A549 (cell line): ENCODE data around the gene TM4SF4. TPM values are rescaled to one million over a fixed set of nuclear protein-coding genes. Genes with fewer than 3 reads are reported as not detected.

Experiments used
- ATAC-seq, 2 experiments: fragments of 200-7000 bp in 1 of 2; fragments of >200 bp in 1 of 2; cut with Nextera tagmentation in 1 of 2; cut with Tn5 transposase in 1 of 2; 3 replicates each; pipeline versions ENCODE4 v1.8.0 to v1.9.1; 2018 to 2020; ENCODE audit warnings: mild to moderate bottlenecking in 1 of 2, moderate library complexity in 1 of 2
- CTCF ChIA-PET: fragments of 300-600 bp; sonication (Branson Sonifier 250); formaldehyde crosslinking; extraction: SDS; loops from one replicate; lab custom pipeline; 2021; ENCODE audit warnings: antibody characterized with exemption, inconsistent platforms; lab: Yijun Ruan, JAX
- POLR2A ChIA-PET: fragments of 350-600 bp; formaldehyde crosslinking; extraction: SDS; loops from one replicate; lab custom pipeline; 2021; ENCODE audit warnings: antibody characterized with exemption, inconsistent platforms; lab: Yijun Ruan, JAX
- DNase-seq, 2 experiments: peaks; one replicate each; pipeline versions ENCODE4 v3.0.0 to v3.0.0-alpha.2; 2011 to 2016; ENCODE audit warnings: low read depth in 1 of 2, low spot score in 1 of 2
- FAIRE-seq: peaks from 2 replicates; lab custom pipeline; 2011; peaks lifted over from hg19 to GRCh38; lab: Jason Lieb, UNC
- H3K27ac ChIP-seq, 2 experiments: fragments of >200 bp; sonication (Bioruptor Twin); formaldehyde crosslinking; 3 replicates each; pipeline ENCODE4 v1.5.1; 2016 to 2017
- H3K4me1 ChIP-seq: fragments of >200 bp; sonication (Bioruptor Twin); formaldehyde crosslinking; 3 replicates; pipeline ENCODE4 v1.6.1; 2016
- H3K4me2 ChIP-seq: fragments of >200 bp; sonication (Bioruptor Twin); formaldehyde crosslinking; 3 replicates; pipeline ENCODE4 v1.6.1; 2016
- H3K4me3 ChIP-seq: fragments of >200 bp; sonication (Bioruptor Twin); formaldehyde crosslinking; 3 replicates; pipeline ENCODE4 v1.5.1; 2016
- H3K9me3 ChIP-seq: fragments of >200 bp; sonication (Bioruptor Twin); formaldehyde crosslinking; 3 replicates; pipeline ENCODE4 v1.6.1; 2016
- CBX8 ChIP-seq: fragments of 200-600 bp; sonication (generic); IDR thresholded peaks from 2 replicates; pipeline ENCODE4 v1.6.1; 2016
- CHD2 ChIP-seq: fragments of 150-350 bp; IDR thresholded peaks from 2 replicates; pipeline ENCODE4 v1.6.1; 2014; ENCODE audit warnings: low read length; ENCODE audit not compliant: partially characterized antibody
- EHMT2 ChIP-seq: fragments of 200-600 bp; sonication (generic); IDR thresholded peaks from 2 replicates; pipeline ENCODE4 v1.6.1; 2016; ENCODE audit warnings: antibody characterized with exemption, low read depth, mild to moderate bottlenecking, moderate library complexity
- EP300 ChIP-seq, 2 experiments: fragments of >200 bp; sonication (Bioruptor Twin); formaldehyde crosslinking; IDR thresholded peaks; 2 replicates in 1 of 2; 3 replicates in 1 of 2; pipeline ENCODE4 v1.6.1; 2016 to 2017
- FOSL2 ChIP-seq, 2 experiments: fragments of 450-650 bp in 1 of 2; fragments of >200 bp in 1 of 2; sonication (Bioruptor Twin) in 1 of 2; formaldehyde crosslinking; IDR thresholded peaks; 2 replicates each; pipeline versions ENCODE4 v1.5.0 to v1.6.1; 2016 to 2020; ENCODE audit warnings: mild to moderate bottlenecking in 1 of 2, moderate library complexity in 1 of 2
- GATA3 ChIP-seq: IDR thresholded peaks from 2 replicates; pipeline ENCODE4 v1.6.1; 2012; ENCODE audit warnings: borderline replicate concordance
- HEYL ChIP-seq: fragments of 250-450 bp; sonication (Bioruptor Pico); IDR thresholded peaks from 2 replicates; pipeline ENCODE4 v1.8.0; 2021; ENCODE audit warnings: mild to moderate bottlenecking, moderate library complexity
- HOXB13 ChIP-seq: fragments of 250-450 bp; sonication (Bioruptor Pico); IDR thresholded peaks from 2 replicates; pipeline ENCODE4 v1.5.0; 2020; ENCODE audit warnings: low read depth, mild to moderate bottlenecking, moderate library complexity
- HOXB5 ChIP-seq: fragments of 250-450 bp; sonication (Bioruptor Pico); IDR thresholded peaks from 2 replicates; pipeline ENCODE4 v1.5.0; 2020; ENCODE audit warnings: mild to moderate bottlenecking, moderate library complexity
- KDM1A ChIP-seq: fragments of 200-600 bp; sonication (generic); IDR thresholded peaks from 2 replicates; pipeline ENCODE4 v1.6.1; 2016; ENCODE audit warnings: low read depth, mild to moderate bottlenecking
- KDM5A ChIP-seq: fragments of 200-600 bp; sonication (generic); IDR thresholded peaks from 2 replicates; pipeline ENCODE4 v1.6.1; 2016; ENCODE audit warnings: antibody characterized with exemption, mild to moderate bottlenecking
- MYC ChIP-seq: IDR thresholded peaks from 2 replicates; pipeline ENCODE4 v1.6.1; 2012; ENCODE audit warnings: mild to moderate bottlenecking, inconsistent platforms, low read length, improper control_type of control experiment, borderline replicate concordance
- NFE2L2 ChIP-seq: fragments of 150-350 bp; conservative IDR thresholded peaks from 2 replicates; pipeline ENCODE4 v1.6.1; 2014; ENCODE audit warnings: low read length
- PHF8 ChIP-seq: fragments of 200-600 bp; sonication (generic); IDR thresholded peaks from 2 replicates; pipeline ENCODE4 v1.6.1; 2016; ENCODE audit warnings: low read depth, mild to moderate bottlenecking, antibody characterized with exemption, moderate library complexity, borderline replicate concordance
- RAD21 ChIP-seq, 2 experiments: fragments of >200 bp in 1 of 2; sonication (Bioruptor Twin) in 1 of 2; formaldehyde crosslinking in 1 of 2; IDR thresholded peaks in 1 of 2; conservative IDR thresholded peaks in 1 of 2; 2 replicates in 1 of 2; 3 replicates in 1 of 2; pipeline ENCODE4 v1.6.1; 2012 to 2018; ENCODE audit warnings: inconsistent platforms in 1 of 2
- RCOR1 ChIP-seq: fragments of 150-350 bp; IDR thresholded peaks from 2 replicates; pipeline ENCODE4 v1.6.1; 2014; ENCODE audit warnings: antibody characterized with exemption, low read length, low read depth
- RFX5 ChIP-seq: fragments of 450-650 bp; IDR thresholded peaks from 2 replicates; pipeline ENCODE4 v1.7.1; 2014; ENCODE audit warnings: antibody characterized with exemption, mild to moderate bottlenecking, moderate library complexity
- RNF2 ChIP-seq: fragments of 200-600 bp; sonication (generic); IDR thresholded peaks from 2 replicates; pipeline ENCODE4 v1.6.1; 2016; ENCODE audit warnings: low read depth, mild to moderate bottlenecking, antibody characterized with exemption, moderate library complexity, borderline replicate concordance
- SMC3 ChIP-seq: fragments of >200 bp; sonication (Bioruptor Twin); formaldehyde crosslinking; IDR thresholded peaks from 3 replicates; pipeline ENCODE4 v1.6.1; 2018; ENCODE audit warnings: inconsistent platforms
- TFCP2L1 ChIP-seq: fragments of 250-450 bp; sonication (Bioruptor Pico); IDR thresholded peaks from 2 replicates; pipeline ENCODE4 v1.5.0; 2021; ENCODE audit warnings: mild to moderate bottlenecking
- TP53 ChIP-seq: fragments of 250-450 bp; sonication (Bioruptor Pico); IDR thresholded peaks from 2 replicates; pipeline ENCODE4 v1.5.0; 2021; ENCODE audit warnings: mild to moderate bottlenecking, moderate library complexity
- ZFP36 ChIP-seq: fragments of 450-650 bp; IDR thresholded peaks from 2 replicates; pipeline ENCODE4 v1.6.1; 2014; ENCODE audit warnings: borderline replicate concordance; ENCODE audit not compliant: partially characterized antibody
- ZSCAN20 ChIP-seq: fragments of 250-450 bp; sonication (Bioruptor Pico); IDR thresholded peaks from 2 replicates; pipeline ENCODE4 v1.8.0; 2022; ENCODE audit warnings: mild to moderate bottlenecking, moderate library complexity
- WGBS: methylation state at CpG from one replicate; pipeline ENCODE4 v1.1.6; 2017; ENCODE audit errors: missing lambda C conversion rate; 5-methylcytosine and 5-hydroxymethylcytosine counted together
- polyA plus RNA-seq, 4 experiments: library from polyadenylated mRNA; depleted of rRNA in 3 of 4; stranded (reverse); fragments of >200 nt; fragmentation: RNase III in 1 of 4; extraction: RNeasy Plus Mini Kit Qiagen cat#74134 plus additional on column Dnase treatment in 1 of 4; gene quantifications; 2 replicates in 3 of 4; 3 replicates in 1 of 4; pipeline ENCODE4 v1.2.3, GENCODE V29; 2011 to 2017
- TF ChIP-seq, protein P1 (sequence below): fragments of 250-450 bp; sonication (Bioruptor Pico); IDR thresholded peaks from 2 replicates; pipeline ENCODE4 v1.5.0; 2020; ENCODE audit warnings: low read depth, mild to moderate bottlenecking, moderate library complexity
- TF ChIP-seq, protein P2 (sequence below): fragments of 450-650 bp; IDR thresholded peaks from 2 replicates; pipeline ENCODE4 v1.6.1; 2014; ENCODE audit warnings: antibody characterized with exemption
- TF ChIP-seq, protein P3 (sequence below): IDR thresholded peaks from 2 replicates; pipeline ENCODE4 v1.6.1; 2012; ENCODE audit warnings: low read depth, borderline replicate concordance

TM4SF4 gene
- polyA plus RNA-seq, 2 of the 4 experiments (the other 2 are of a cell fraction): 17.4 to 45.2 TPM

DNA sequence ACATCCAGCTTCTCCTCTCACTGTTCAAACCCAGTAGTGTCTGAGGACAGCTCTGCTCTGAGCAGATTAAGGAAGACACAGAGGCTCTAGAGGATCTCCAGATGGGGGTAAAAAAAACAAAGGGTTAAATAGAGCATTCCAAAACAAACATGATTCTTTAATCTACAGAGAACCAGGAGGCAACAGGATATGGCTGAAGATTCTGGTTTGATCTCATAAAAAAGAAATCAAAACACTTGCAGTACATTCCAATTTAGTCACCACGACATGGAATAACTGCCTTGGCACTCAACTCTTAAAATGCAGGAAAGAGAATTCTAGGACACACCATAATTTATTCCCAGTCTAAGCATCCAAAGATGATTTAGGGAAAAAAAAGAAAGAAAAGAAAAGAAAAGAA lies 32.0 kb downstream of the TM4SF4 start:
- ChIA-PET CTCF (interaction anchor here (0.9 to 3.9 kb wide), 5 partner anchors 12 to 269 kb away, joined by 3 to 22 read pairs (median 4); partner anchors contain the start of gene COMMD2), POLR2A (no interaction called here)
- peaks cover 13% of the 10 kb centered on the region; the same call in 1 of the 3 replicates for H3K4me1 ChIP-seq
- no peak overlapping the region for H3K4me3 ChIP-seq
- H3K4me2 ChIP-seq: no peak overlapping the region
- H3K27ac ChIP-seq: no peak overlapping the region
- TF ChIP-seq RAD21 (conservative IDR thresholded peaks at IDR 0.05 in 1 of 2, IDR thresholded peaks at IDR 0.05 in 1 of 2): no peak
- no peak for TF ChIP-seq RFX5
- TF ChIP-seq, protein P1, sequence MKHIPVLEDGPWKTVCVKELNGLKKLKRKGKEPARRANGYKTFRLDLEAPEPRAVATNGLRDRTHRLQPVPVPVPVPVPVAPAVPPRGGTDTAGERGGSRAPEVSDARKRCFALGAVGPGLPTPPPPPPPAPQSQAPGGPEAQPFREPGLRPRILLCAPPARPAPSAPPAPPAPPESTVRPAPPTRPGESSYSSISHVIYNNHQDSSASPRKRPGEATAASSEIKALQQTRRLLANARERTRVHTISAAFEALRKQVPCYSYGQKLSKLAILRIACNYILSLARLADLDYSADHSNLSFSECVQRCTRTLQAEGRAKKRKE (CRISPR knock-in tag): no peak
- TF ChIP-seq FOSL2 (IDR thresholded peaks at IDR 0.05): no peak
- no peak for TF ChIP-seq FOSL2 (CRISPR knock-in tag; IDR thresholded peaks at IDR 0.05)
- TF ChIP-seq TFCP2L1 (CRISPR knock-in tag): no peak
- TF ChIP-seq KDM1A: no peak
- no peak for TF ChIP-seq HOXB13 (CRISPR knock-in tag)
- no peak for TF ChIP-seq ZSCAN20 (CRISPR knock-in tag)
- TF ChIP-seq, all 56 proteins: peak for 0
- H3K9me3 ChIP-seq: no peaks in the 10 kb centered on the region
- FAIRE-seq: no peak
- WGBS: 17% methylated on average over 1 of the region's 1 CpG
- DNase-seq: no peak
- ATAC-seq: no peak

DNA sequence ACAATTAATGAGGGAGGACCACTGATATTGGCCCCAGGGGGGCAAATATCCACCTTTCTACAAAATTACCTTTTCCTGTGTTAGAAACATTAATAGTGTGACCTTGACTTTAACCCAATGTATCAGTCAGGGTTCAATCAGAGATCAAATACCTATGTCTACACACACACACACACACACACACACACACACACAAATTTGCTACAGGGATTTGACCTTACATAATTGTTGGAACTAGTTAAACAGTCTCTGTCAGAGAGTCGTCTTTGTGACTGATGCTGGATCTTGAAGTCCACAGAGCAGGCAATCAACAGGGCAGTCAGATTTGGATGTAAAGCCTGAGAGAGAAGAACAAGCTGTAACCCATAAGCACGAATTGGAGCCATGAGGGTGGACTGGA lies 32.5 kb downstream of the TM4SF4 start:
- Histone ChIP-seq H3K27ac (no peak overlapping the region), H3K4me3 (no peak overlapping the region), H3K4me1 (peaks cover 16% of the 10 kb centered on the region; the same call in 2 of the 3 replicates), H3K9me3 (no peaks in the 10 kb centered on the region), H3K4me2 (no peak overlapping the region)
- FAIRE-seq (no peak), ATAC-seq (peak in 1 of 2 experiments; percentile 6; a peak in 2 of 6 replicates), DNase-seq (no peak)
- CTCF ChIA-PET: interaction anchor here (0.9 to 3.9 kb wide), 3 partner anchors 12 to 210 kb away, joined by 4 to 22 read pairs (median 5); no protein-coding TSS in a partner anchor
- TF ChIP-seq CBX8 (no peak), EHMT2 (no peak), NFE2L2 (no peak), GATA3 (no peak), HEYL (CRISPR knock-in tag) (no peak), ZFP36 (no peak), KDM5A (no peak), RNF2 (no peak), RCOR1 (no peak)
- WGBS: 77% methylated on average over 2 of the region's 2 CpGs
- POLR2A ChIA-PET: no interaction called here

DNA sequence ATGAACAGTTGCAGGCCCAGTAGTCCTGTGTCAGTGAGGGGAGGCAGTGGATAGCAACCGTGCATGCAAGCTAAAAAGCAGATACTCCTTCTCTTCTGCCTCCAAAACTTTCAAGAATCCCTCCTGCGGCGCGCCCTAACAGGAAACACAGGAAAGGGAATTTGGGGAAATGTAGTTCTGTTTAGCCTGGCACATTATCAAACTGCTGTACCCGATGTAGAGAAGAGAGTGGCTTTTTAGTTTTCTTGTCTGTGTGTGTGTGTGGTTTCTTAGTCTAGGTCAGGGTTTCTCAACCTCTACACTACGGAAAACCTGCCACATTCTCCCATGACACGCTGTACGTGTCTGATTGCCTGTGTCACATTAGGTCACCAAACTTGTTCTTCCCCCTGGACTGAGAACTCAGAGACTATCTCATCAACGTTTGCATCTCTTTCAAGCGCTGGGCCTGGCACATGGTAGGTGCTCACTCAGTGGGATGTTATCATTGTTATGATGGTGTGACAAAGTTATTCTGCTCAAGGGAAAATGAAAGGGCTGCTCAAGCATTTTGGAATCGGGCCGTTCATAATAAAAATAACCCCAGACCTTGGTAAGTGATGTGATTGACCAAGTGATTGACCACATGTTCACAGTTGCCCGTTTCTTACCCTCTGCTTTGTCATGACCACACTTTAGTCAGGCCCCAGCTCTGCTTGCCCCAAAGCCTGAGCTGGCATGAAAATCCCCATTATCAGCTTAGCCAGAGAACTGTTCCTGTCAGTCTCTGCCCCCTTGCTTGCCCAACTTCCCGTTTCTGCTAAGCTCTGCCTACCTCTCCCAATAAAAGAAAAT lies 33.2 kb downstream of the TM4SF4 start:
- H3K27ac ChIP-seq: no peak overlapping the region
- ATAC-seq: peak; percentile 19 to 22; a peak in 4 of 6 replicates
- ChIA-PET POLR2A (no interaction called here), CTCF (interaction anchor here (1.0 to 3.9 kb wide), 2 partner anchors 13 to 23 kb away, joined by 3 to 22 read pairs; no protein-coding TSS in a partner anchor)
- H3K4me3 ChIP-seq: no peak overlapping the region
- TF ChIP-seq CHD2 (no peak), SMC3 (no peak), EP300 (IDR thresholded peaks at IDR 0.05) (no peak), MYC (no peak), TP53 (CRISPR knock-in tag) (no peak), GATA3 (no peak), PHF8 (no peak), HOXB5 (CRISPR knock-in tag) (no peak)
- TF ChIP-seq, protein P2, sequence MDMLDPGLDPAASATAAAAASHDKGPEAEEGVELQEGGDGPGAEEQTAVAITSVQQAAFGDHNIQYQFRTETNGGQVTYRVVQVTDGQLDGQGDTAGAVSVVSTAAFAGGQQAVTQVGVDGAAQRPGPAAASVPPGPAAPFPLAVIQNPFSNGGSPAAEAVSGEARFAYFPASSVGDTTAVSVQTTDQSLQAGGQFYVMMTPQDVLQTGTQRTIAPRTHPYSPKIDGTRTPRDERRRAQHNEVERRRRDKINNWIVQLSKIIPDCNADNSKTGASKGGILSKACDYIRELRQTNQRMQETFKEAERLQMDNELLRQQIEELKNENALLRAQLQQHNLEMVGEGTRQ: no peak
- TF ChIP-seq, protein P3, sequence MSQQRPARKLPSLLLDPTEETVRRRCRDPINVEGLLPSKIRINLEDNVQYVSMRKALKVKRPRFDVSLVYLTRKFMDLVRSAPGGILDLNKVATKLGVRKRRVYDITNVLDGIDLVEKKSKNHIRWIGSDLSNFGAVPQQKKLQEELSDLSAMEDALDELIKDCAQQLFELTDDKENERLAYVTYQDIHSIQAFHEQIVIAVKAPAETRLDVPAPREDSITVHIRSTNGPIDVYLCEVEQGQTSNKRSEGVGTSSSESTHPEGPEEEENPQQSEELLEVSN: no peak
- no peak for DNase-seq
- H3K4me1 ChIP-seq: peaks cover 21% of the 10 kb centered on the region; the same call in 2 of the 3 replicates
- no peak overlapping the region for H3K4me2 ChIP-seq
- no peaks in the 10 kb centered on the region for H3K9me3 ChIP-seq
- FAIRE-seq: no peak
- WGBS: 73% methylated on average over 14 of the region's 14 CpGs
